Ascending aorta (tissue), 2 donors: ENCODE data around the gene ERAP2. TPM values are rescaled to one million over a fixed set of nuclear protein-coding genes. Genes with fewer than 3 reads are reported as not detected.

Experiments used
- DNase-seq, 2 donors: peaks; one replicate each; pipeline ENCODE4 v3.0.0-alpha.2; 2019; ENCODE audit warnings: low spot score in 2 of 2
- H3K27ac ChIP-seq, 2 donors: fragments of 200-600 bp; sonication (generic); one replicate each; pipeline ENCODE4 v1.5.1; 2016 to 2017; ENCODE audit warnings: mild to moderate bottlenecking in 1 of 2
- H3K27me3 ChIP-seq: fragments of 200-600 bp; sonication (generic); one replicate; pipeline ENCODE4 v1.5.1; 2017
- H3K36me3 ChIP-seq, 2 donors: fragments of 200-600 bp; sonication (generic); one replicate each; pipeline ENCODE4 v1.5.1; 2016
- H3K4me1 ChIP-seq, 2 donors: fragments of 200-600 bp; sonication (generic); one replicate each; pipeline ENCODE4 v1.5.1; 2016 to 2017; ENCODE audit warnings: mild to moderate bottlenecking in 1 of 2
- H3K4me3 ChIP-seq, 2 donors: fragments of 200-600 bp; sonication (generic); one replicate each; pipeline ENCODE4 v1.5.1; 2016 to 2017; ENCODE audit warnings: mild to moderate bottlenecking in 1 of 2
- H3K9me3 ChIP-seq, 2 donors: fragments of 200-600 bp; sonication (generic); one replicate each; pipeline ENCODE4 v1.5.1; 2016
- CTCF ChIP-seq, 3 experiments: fragments of 200-600 bp in 2 of 3; fragments of 450-650 bp in 1 of 3; sonication (generic) in 2 of 3; IDR thresholded peaks; one replicate each; pipeline ENCODE4 v1.5.1; 2016 to 2019; ENCODE audit warnings: antibody characterized with exemption in 3 of 3, mild to moderate bottlenecking in 1 of 3, moderate library complexity in 1 of 3
- intact Hi-C: fragments of 100-400 bp; cut with DNase I; formaldehyde crosslinking; loops from one replicate; pipeline ENCODE4 v1.15.1; 2023
- total RNA-seq: library from RNA; depleted of rRNA; stranded (reverse); fragments of >200 nt; gene quantifications from one replicate; pipeline ENCODE4 v1.1.0, GENCODE V29; 2016

The ERAP2 gene
- total RNA-seq, 1 donor from 2014 or later, result 20.6 TPM

- peaks cover 0 to 5% of the 10 kb centered on the region in 2 donors for H3K36me3 ChIP-seq
- no peaks in the 10 kb centered on the region for H3K9me3 ChIP-seq
- no peaks in the 10 kb centered on the region for H3K27me3 ChIP-seq
- intact Hi-C loops, result no loop called here
- no peak overlapping the region for H3K4me3 ChIP-seq
- no peaks in the 10 kb centered on the region for H3K4me1 ChIP-seq
- DNase-seq, result no peak
- H3K27ac ChIP-seq, result no peak overlapping the region
- TF ChIP-seq CTCF (IDR thresholded peaks at IDR 0.05), result no peak
Measured at GRCh38 chr5:96893342-96893741, 17.0 kb downstream of the ERAP2 start.

GRCh38 chr5:96896276-96896675 lies 20.0 kb downstream of the ERAP2 start:
- no peaks in the 10 kb centered on the region for H3K27me3 ChIP-seq
- no peaks in the 10 kb centered on the region for H3K4me1 ChIP-seq
- DNase-seq, result no peak
- H3K9me3 ChIP-seq, result no peaks in the 10 kb centered on the region
- intact Hi-C loops, result no loop called here
- H3K4me3 ChIP-seq, result no peak overlapping the region
- TF ChIP-seq CTCF (IDR thresholded peaks at IDR 0.05), result no peak
- H3K27ac ChIP-seq, result no peak overlapping the region
- peaks cover 0 to 2% of the 10 kb centered on the region in 2 donors for H3K36me3 ChIP-seq

GRCh38 chr5:96896806-96897205 lies 20.5 kb downstream of the ERAP2 start:
- intact Hi-C loops, result no loop called here
- Histone ChIP-seq H3K27me3 (no peaks in the 10 kb centered on the region), H3K4me3 (no peak overlapping the region), H3K36me3 (peaks cover 0 to 2% of the 10 kb centered on the region in 2 donors), H3K9me3 (no peaks in the 10 kb centered on the region), H3K4me1 (no peaks in the 10 kb centered on the region), H3K27ac (no peak overlapping the region)
- no peak for TF ChIP-seq CTCF (IDR thresholded peaks at IDR 0.05)
- no peak for DNase-seq

GRCh38 chr5:96901384-96901783 lies 25.1 kb downstream of the ERAP2 start:
- H3K27me3 ChIP-seq, result no peaks in the 10 kb centered on the region
- no peak for DNase-seq
- no peak for TF ChIP-seq CTCF (IDR thresholded peaks at IDR 0.05)
- H3K27ac ChIP-seq, result no peak overlapping the region
- intact Hi-C loops, result no loop called here
- no peak overlapping the region for H3K4me3 ChIP-seq
- no peaks in the 10 kb centered on the region for H3K36me3 ChIP-seq
- no peaks in the 10 kb centered on the region for H3K4me1 ChIP-seq
- no peaks in the 10 kb centered on the region for H3K9me3 ChIP-seq

- Histone ChIP-seq H3K27me3 (no peaks in the 10 kb centered on the region), H3K27ac (no peak overlapping the region), H3K4me1 (no peaks in the 10 kb centered on the region), H3K4me3 (no peak overlapping the region), H3K9me3 (no peaks in the 10 kb centered on the region), H3K36me3 (no peaks in the 10 kb centered on the region)
- intact Hi-C loops, result no loop called here
- DNase-seq, result no peak
- TF ChIP-seq CTCF (IDR thresholded peaks at IDR 0.05), result no peak
Measured at GRCh38 chr5:96901841-96902240, 25.5 kb downstream of the ERAP2 start.

- no peak for TF ChIP-seq CTCF (IDR thresholded peaks at IDR 0.05)
- H3K9me3 ChIP-seq, result no peaks in the 10 kb centered on the region
- intact Hi-C loops, result no loop called here
- H3K27me3 ChIP-seq, result no peaks in the 10 kb centered on the region
- no peaks in the 10 kb centered on the region for H3K4me1 ChIP-seq
- H3K36me3 ChIP-seq, result no peaks in the 10 kb centered on the region
- no peak overlapping the region for H3K4me3 ChIP-seq
- no peak overlapping the region for H3K27ac ChIP-seq
- DNase-seq, result no peak
Measured at GRCh38 chr5:96902876-96903275, 26.6 kb downstream of the ERAP2 start.
